GM12878 (cell line): ENCODE data around the gene DNAAF9. TPM values are rescaled to one million over a fixed set of nuclear protein-coding genes. Genes with fewer than 3 reads are reported as not detected.

ENCODE experiments used
- ATF3 ChIP-seq: IDR thresholded peaks from 2 replicates; pipeline ENCODE4 v1.6.1; 2011; ENCODE audit warnings: low read depth, mild to moderate bottlenecking, low read length, moderate library complexity, borderline replicate concordance; ENCODE audit errors: extremely low read depth
- BACH1 ChIP-seq: fragments of 450-650 bp; IDR thresholded peaks from 2 replicates; pipeline ENCODE4 v1.6.1; 2017; ENCODE audit warnings: mild to moderate bottlenecking, borderline replicate concordance
- BHLHE40 ChIP-seq, 2 experiments: fragments of 450-650 bp in 1 of 2; IDR thresholded peaks; 2 replicates each; pipeline ENCODE4 v1.6.1; 2011 to 2017; ENCODE audit warnings: low read depth in 2 of 2, borderline replicate concordance in 1 of 2, improper control_type of control experiment in 1 of 2, low read length in 1 of 2, mild to moderate bottlenecking in 1 of 2
- CBX3 ChIP-seq: fragments of 200-600 bp; sonication (generic); IDR thresholded peaks from 2 replicates; pipeline ENCODE4 v1.6.1; 2016; ENCODE audit warnings: low read depth, borderline replicate concordance
- FOXM1 ChIP-seq: IDR thresholded peaks from 2 replicates; pipeline ENCODE4 v1.6.1; 2012; ENCODE audit warnings: low read depth, mild to moderate bottlenecking, inconsistent platforms, low read length, moderate library complexity
- HDAC2 ChIP-seq: fragments of 200-600 bp; sonication (generic); IDR thresholded peaks from 2 replicates; pipeline ENCODE4 v1.6.1; 2017
- KDM1A ChIP-seq: fragments of 200-600 bp; sonication (generic); IDR thresholded peaks from 2 replicates; pipeline ENCODE4 v1.6.1; 2016; ENCODE audit warnings: borderline replicate concordance
- MTA2 ChIP-seq: fragments of 450-650 bp; IDR thresholded peaks from 2 replicates; pipeline ENCODE4 v1.6.1; 2016; ENCODE audit warnings: low read depth, mild to moderate bottlenecking, moderate library complexity
- MXI1 ChIP-seq: fragments of 150-350 bp; IDR thresholded peaks from 2 replicates; pipeline ENCODE4 v1.6.1; 2011; ENCODE audit warnings: low read depth, mild to moderate bottlenecking, inconsistent platforms, low read length, improper control_type of control experiment
- RUNX3 ChIP-seq: IDR thresholded peaks from 2 replicates; pipeline ENCODE4 v1.6.1; 2012; ENCODE audit warnings: low read length, inconsistent platforms
- SPI1 ChIP-seq: IDR thresholded peaks from 2 replicates; pipeline ENCODE4 v1.6.1; 2011; ENCODE audit warnings: low read depth, mild to moderate bottlenecking, low read length, moderate library complexity, borderline replicate concordance; ENCODE audit not compliant: insufficient read depth
- SRF ChIP-seq, 2 experiments: IDR thresholded peaks; 2 replicates each; pipeline ENCODE4 v1.6.1; 2011; ENCODE audit warnings: low read depth in 2 of 2, low read length in 2 of 2, mild to moderate bottlenecking in 1 of 2, moderate library complexity in 1 of 2
- STAT1 ChIP-seq: fragments of 450-650 bp; conservative IDR thresholded peaks from 2 replicates; pipeline ENCODE4 v1.6.1; 2014; ENCODE audit warnings: antibody characterized with exemption, mild to moderate bottlenecking
- TARDBP ChIP-seq: IDR thresholded peaks from 2 replicates; pipeline ENCODE4 v1.6.1; 2016; ENCODE audit warnings: borderline replicate concordance
- WRNIP1 ChIP-seq: IDR thresholded peaks from 2 replicates; pipeline ENCODE4 v1.6.1; 2011; ENCODE audit warnings: low read depth, low read length, improper control_type of control experiment, borderline replicate concordance
- polyA plus RNA-seq, 11 experiments: library from polyadenylated mRNA; depleted of rRNA in 4 of 11; unstranded in 6 of 11; stranded (reverse) in 5 of 11; fragments of >200 nt; fragmentation: Nextera tagmentation in 4 of 11; fragmentation: Illumina TruSeq in 1 of 11; extraction: Ambion mirVana in 4 of 11; extraction: Trizol in 1 of 11; gene quantifications; 1 replicate in 1 of 11; 2 replicates in 10 of 11; pipeline versions ENCODE4 v1.2.1 to v1.2.3, GENCODE V29; 2011 to 2016; ENCODE audit warnings: inconsistent platforms in 2 of 11, missing spikeins in 2 of 11, low read depth in 1 of 11
- total RNA-seq, 4 experiments: library from RNA; depleted of rRNA in 3 of 4; stranded (reverse); fragments of >200 nt in 3 of 4; fragmentation: Illumina TruSeq in 1 of 4; extraction: Trizol in 1 of 4; gene quantifications; 2 replicates each; pipeline versions ENCODE4 v1.2.1 to v1.2.3, GENCODE V29; 2013 to 2021
- TF ChIP-seq, protein P1 (sequence below): IDR thresholded peaks from 2 replicates; pipeline ENCODE4 v1.6.1; 2011; ENCODE audit warnings: borderline replicate concordance, low read depth, mild to moderate bottlenecking, moderate library complexity, mixed read lengths, low read length; ENCODE audit not compliant: insufficient read depth; ENCODE audit errors: extremely low read length
- TF ChIP-seq, protein P2 (sequence below): fragments of 450-650 bp; IDR thresholded peaks from 2 replicates; pipeline ENCODE4 v1.6.1; 2014; ENCODE audit warnings: mild to moderate bottlenecking
- TF ChIP-seq, protein P3 (sequence below): fragments of 150-350 bp; IDR thresholded peaks from 2 replicates; pipeline ENCODE4 v1.6.1; 2016; ENCODE audit warnings: low read depth, low read length

DNAAF9 gene
- total and polyA plus RNA-seq, 10 of the 15 experiments (the other 5 are each of a cell fraction or from before 2014, with no cell fraction given): 0.08 to 2.1 (median 1.3) TPM

DNA sequence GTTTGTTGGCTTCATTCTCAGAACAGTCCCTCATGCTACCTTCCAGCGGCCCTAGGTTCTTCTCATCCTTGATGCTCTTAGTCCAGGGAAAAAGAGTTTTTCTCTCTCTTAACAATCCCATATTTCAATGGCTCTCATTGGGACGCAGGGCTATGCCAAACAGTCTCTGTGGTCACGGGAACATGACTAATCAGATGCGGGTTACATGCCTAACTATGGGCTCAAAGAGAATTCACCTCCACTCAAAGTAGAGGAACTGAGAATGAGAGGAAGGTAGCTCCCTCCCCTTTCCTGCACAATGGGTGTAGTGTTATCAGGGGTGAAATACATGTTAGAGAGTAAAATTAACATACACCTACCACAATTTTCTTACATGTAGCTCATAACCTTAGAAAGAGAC is 45.2 kb upstream of the DNAAF9 start (continued):
- TF ChIP-seq CBX3 (no peak), WRNIP1 (no peak), KDM1A (no peak), ATF3 (no peak), FOXM1 (no peak), STAT1 (no peak), BHLHE40 (IDR thresholded peaks at IDR 0.05; ENCODE audit: borderline replicate concordance in 1 of 2, low read depth in 2 of 2, low read length in 1 of 2) (peak; percentile 8 to 45; a peak in 1 of 4 replicates), RUNX3 (peak; percentile 42; the same call in 1 of the 2 replicates), MTA2 (peak; percentile 53; the same call in 1 of the 2 replicates), MXI1 (no peak), TARDBP (no peak), SRF (IDR thresholded peaks at IDR 0.05; ENCODE audit: low read depth in 2 of 2, low read length in 2 of 2) (no peak), SPI1 (peak; percentile 87), HDAC2 (no peak), BACH1 (0 out of 2 replicates have a peak, but pooled peaks have one; percentile 17)
- TF ChIP-seq, protein P1, sequence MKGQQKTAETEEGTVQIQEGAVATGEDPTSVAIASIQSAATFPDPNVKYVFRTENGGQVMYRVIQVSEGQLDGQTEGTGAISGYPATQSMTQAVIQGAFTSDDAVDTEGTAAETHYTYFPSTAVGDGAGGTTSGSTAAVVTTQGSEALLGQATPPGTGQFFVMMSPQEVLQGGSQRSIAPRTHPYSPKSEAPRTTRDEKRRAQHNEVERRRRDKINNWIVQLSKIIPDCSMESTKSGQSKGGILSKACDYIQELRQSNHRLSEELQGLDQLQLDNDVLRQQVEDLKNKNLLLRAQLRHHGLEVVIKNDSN: no peak
- TF ChIP-seq, protein P2, sequence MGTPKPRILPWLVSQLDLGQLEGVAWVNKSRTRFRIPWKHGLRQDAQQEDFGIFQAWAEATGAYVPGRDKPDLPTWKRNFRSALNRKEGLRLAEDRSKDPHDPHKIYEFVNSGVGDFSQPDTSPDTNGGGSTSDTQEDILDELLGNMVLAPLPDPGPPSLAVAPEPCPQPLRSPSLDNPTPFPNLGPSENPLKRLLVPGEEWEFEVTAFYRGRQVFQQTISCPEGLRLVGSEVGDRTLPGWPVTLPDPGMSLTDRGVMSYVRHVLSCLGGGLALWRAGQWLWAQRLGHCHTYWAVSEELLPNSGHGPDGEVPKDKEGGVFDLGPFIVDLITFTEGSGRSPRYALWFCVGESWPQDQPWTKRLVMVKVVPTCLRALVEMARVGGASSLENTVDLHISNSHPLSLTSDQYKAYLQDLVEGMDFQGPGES: no peak
- TF ChIP-seq, protein P3, sequence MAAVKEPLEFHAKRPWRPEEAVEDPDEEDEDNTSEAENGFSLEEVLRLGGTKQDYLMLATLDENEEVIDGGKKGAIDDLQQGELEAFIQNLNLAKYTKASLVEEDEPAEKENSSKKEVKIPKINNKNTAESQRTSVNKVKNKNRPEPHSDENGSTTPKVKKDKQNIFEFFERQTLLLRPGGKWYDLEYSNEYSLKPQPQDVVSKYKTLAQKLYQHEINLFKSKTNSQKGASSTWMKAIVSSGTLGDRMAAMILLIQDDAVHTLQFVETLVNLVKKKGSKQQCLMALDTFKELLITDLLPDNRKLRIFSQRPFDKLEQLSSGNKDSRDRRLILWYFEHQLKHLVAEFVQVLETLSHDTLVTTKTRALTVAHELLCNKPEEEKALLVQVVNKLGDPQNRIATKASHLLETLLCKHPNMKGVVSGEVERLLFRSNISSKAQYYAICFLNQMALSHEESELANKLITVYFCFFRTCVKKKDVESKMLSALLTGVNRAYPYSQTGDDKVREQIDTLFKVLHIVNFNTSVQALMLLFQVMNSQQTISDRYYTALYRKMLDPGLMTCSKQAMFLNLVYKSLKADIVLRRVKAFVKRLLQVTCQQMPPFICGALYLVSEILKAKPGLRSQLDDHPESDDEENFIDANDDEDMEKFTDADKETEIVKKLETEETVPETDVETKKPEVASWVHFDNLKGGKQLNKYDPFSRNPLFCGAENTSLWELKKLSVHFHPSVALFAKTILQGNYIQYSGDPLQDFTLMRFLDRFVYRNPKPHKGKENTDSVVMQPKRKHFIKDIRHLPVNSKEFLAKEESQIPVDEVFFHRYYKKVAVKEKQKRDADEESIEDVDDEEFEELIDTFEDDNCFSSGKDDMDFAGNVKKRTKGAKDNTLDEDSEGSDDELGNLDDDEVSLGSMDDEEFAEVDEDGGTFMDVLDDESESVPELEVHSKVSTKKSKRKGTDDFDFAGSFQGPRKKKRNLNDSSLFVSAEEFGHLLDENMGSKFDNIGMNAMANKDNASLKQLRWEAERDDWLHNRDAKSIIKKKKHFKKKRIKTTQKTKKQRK: no peak
